ENCODE results near the gene CFAP69.

GRCh38 chr7:90270431-90271178, 25.6 kb downstream of the CFAP69 start:
- TF ChIP-seq FOXM1 (IDR thresholded peaks at IDR 0.05; ENCODE audit: borderline replicate concordance), result no peak
- no peak for TF ChIP-seq FOXK2 (IDR thresholded peaks at IDR 0.05)
- no peak for TF ChIP-seq ARNT (IDR thresholded peaks at IDR 0.05)
- TF ChIP-seq CTBP1 (IDR thresholded peaks at IDR 0.05; ENCODE audit: borderline replicate concordance), result no peak
- no peak for TF ChIP-seq HDGF (IDR thresholded peaks at IDR 0.05; ENCODE audit: borderline replicate concordance)
- no peak for TF ChIP-seq ZNF384 (IDR thresholded peaks at IDR 0.05)
- no peak for TF ChIP-seq TARDBP (IDR thresholded peaks at IDR 0.05)
- TF ChIP-seq BHLHE40 (IDR thresholded peaks at IDR 0.05; ENCODE audit: borderline replicate concordance), result no peak
- no peak for TF ChIP-seq SP1 (IDR thresholded peaks at IDR 0.05)
- TF ChIP-seq ELF4 (IDR thresholded peaks at IDR 0.05), result no peak
- TF ChIP-seq SUZ12 (IDR thresholded peaks at IDR 0.05), result no peak
- no peak for TF ChIP-seq FOXA1 (IDR thresholded peaks at IDR 0.05)
